Upper lobe of left lung (tissue), 6 donors: Measurements from ENCODE around the gene PLCB4. TPM values are rescaled to one million over a fixed set of nuclear protein-coding genes. Genes with fewer than 3 reads are reported as not detected.

Source experiments
- ATAC-seq, 2 donors: fragments of 200-7000 bp; cut with Tn5 transposase; one replicate each; pipeline ENCODE4 v1.9.1; 2022; ENCODE audit warnings: mild to moderate bottlenecking in 2 of 2, moderate library complexity in 2 of 2; ENCODE audit not compliant: low FRiP score in 2 of 2
- DNase-seq, 2 donors: peaks; one replicate each; pipeline ENCODE4 v3.0.0-alpha.2; 2019 to 2020
- H3K27ac ChIP-seq, 4 donors: fragments of 200-600 bp; sonication (generic); one replicate each; pipeline ENCODE4 v1.5.1; 2016 to 2019
- H3K27me3 ChIP-seq, 4 donors: fragments of 200-600 bp; sonication (generic); one replicate each; pipeline ENCODE4 v1.5.1; 2017 to 2019
- H3K36me3 ChIP-seq, 4 donors: fragments of 200-600 bp; sonication (generic); one replicate each; pipeline ENCODE4 v1.5.1; 2016 to 2019
- H3K4me1 ChIP-seq, 4 donors: fragments of 200-600 bp; sonication (generic); one replicate each; pipeline ENCODE4 v1.5.1; 2018 to 2019
- H3K4me3 ChIP-seq, 4 donors: fragments of 200-600 bp; sonication (generic); one replicate each; pipeline ENCODE4 v1.5.1; 2017 to 2019; ENCODE audit warnings: mild to moderate bottlenecking in 2 of 4, moderate library complexity in 1 of 4
- H3K9me3 ChIP-seq, 4 donors: fragments of 200-600 bp; sonication (generic); one replicate each; pipeline ENCODE4 v1.5.1; 2018 to 2019
- CTCF ChIP-seq, 6 experiments: fragments of 450-650 bp in 4 of 6; fragments of 200-600 bp in 2 of 6; sonication (generic) in 2 of 6; IDR thresholded peaks; one replicate each; pipeline ENCODE4 v1.5.1; 2016 to 2019; ENCODE audit warnings: antibody characterized with exemption in 6 of 6
- EP300 ChIP-seq, 4 donors: sonication (generic); formaldehyde crosslinking; IDR thresholded peaks; one replicate each; pipeline ENCODE4 v1.5.1; 2017; ENCODE audit warnings: antibody characterized with exemption in 4 of 4, control low read depth in 2 of 4
- POLR2A ChIP-seq, 4 donors: fragments of 450-650 bp; IDR thresholded peaks; one replicate each; pipeline ENCODE4 v1.5.1; 2016 to 2017; ENCODE audit warnings: antibody characterized with exemption in 4 of 4, mild to moderate bottlenecking in 2 of 4
- POLR2AphosphoS5 ChIP-seq, 2 donors: sonication (generic); formaldehyde crosslinking; IDR thresholded peaks; one replicate each; pipeline ENCODE4 v1.5.1; 2017; ENCODE audit warnings: antibody characterized with exemption in 2 of 2
- WGBS, 2 donors: methylation state at CpG; one replicate each; pipeline ENCODE4 v1.1.5; 2017 to 2018; 5-methylcytosine and 5-hydroxymethylcytosine counted together
- total RNA-seq, 6 donors: library from RNA; depleted of rRNA in 4 of 6; stranded (reverse); fragments of >200 nt in 4 of 6; gene quantifications; one replicate each; pipeline versions ENCODE4 v1.1.0 to v1.2.1, GENCODE V29; 2016 to 2021
- donor health status: DM: no; HTN: no; CAD: no; lungs with moderate emphysema.
- donor health status: DM: no; HTN: yes; CAD: no; lungs with severe emphysema.

Gene PLCB4
- total RNA-seq, 6 donors from 2014 or later = 5.7 to 15.2 (median 8.2) TPM

GRCh38 chr20:9439806-9440205, 370.9 kb downstream of the PLCB4 start:
- peaks cover 0 to 49% (median 2%) of the 10 kb centered on the region in 4 donors for H3K36me3 ChIP-seq

GRCh38 chr20:9440892-9441291, 372.0 kb downstream of the PLCB4 start:
- TF ChIP-seq POLR2A (IDR thresholded peaks at IDR 0.05) = no peak
- TF ChIP-seq EP300 (IDR thresholded peaks at IDR 0.05) = no peak
- no peak for TF ChIP-seq POLR2AphosphoS5 (IDR thresholded peaks at IDR 0.05)
- no peak for TF ChIP-seq CTCF (IDR thresholded peaks at IDR 0.05)
- WGBS, 2 donors = 74 to 82% methylated on average over 3 of the region's 3 CpGs
- Histone ChIP-seq H3K4me1 (no peaks in the 10 kb centered on the region), H3K27me3 (no peaks in the 10 kb centered on the region), H3K9me3 (no peaks in the 10 kb centered on the region), H3K36me3 (peaks cover 0 to 45% (median 2%) of the 10 kb centered on the region in 4 donors), H3K27ac (no peak overlapping the region), H3K4me3 (no peak overlapping the region)
- ATAC-seq (no peak), DNase-seq (no peak)

More at GRCh38 chr20:9439806-9440205, 370.9 kb downstream of the PLCB4 start:
- TF ChIP-seq POLR2AphosphoS5 (IDR thresholded peaks at IDR 0.05) (no peak), CTCF (IDR thresholded peaks at IDR 0.05) (no peak), EP300 (IDR thresholded peaks at IDR 0.05) (no peak), POLR2A (IDR thresholded peaks at IDR 0.05) (no peak)
- Histone ChIP-seq H3K27me3 (no peaks in the 10 kb centered on the region), H3K9me3 (no peaks in the 10 kb centered on the region), H3K4me1 (no peaks in the 10 kb centered on the region), H3K27ac (no peak overlapping the region), H3K4me3 (no peak overlapping the region)
- ATAC-seq = no peak
- no peak for DNase-seq

GRCh38 chr20:9441948-9442347, 373.1 kb downstream of the PLCB4 start:
- Histone ChIP-seq H3K27ac (no peak overlapping the region), H3K4me1 (no peaks in the 10 kb centered on the region), H3K9me3 (no peaks in the 10 kb centered on the region), H3K4me3 (no peak overlapping the region), H3K27me3 (no peaks in the 10 kb centered on the region), H3K36me3 (peaks cover 0 to 37% (median 2%) of the 10 kb centered on the region in 4 donors)
- no peak for ATAC-seq
- TF ChIP-seq POLR2AphosphoS5 (IDR thresholded peaks at IDR 0.05) (no peak), POLR2A (IDR thresholded peaks at IDR 0.05) (no peak), CTCF (IDR thresholded peaks at IDR 0.05) (no peak), EP300 (IDR thresholded peaks at IDR 0.05) (no peak)
- WGBS, 2 donors = 93% methylated on average over 3 of the region's 3 CpGs
- no peak for DNase-seq

- ATAC-seq = no peak
- H3K4me1 ChIP-seq = no peaks in the 10 kb centered on the region
- no peak for DNase-seq
Measured at GRCh38 chr20:9442858-9443257, 374.0 kb downstream of the PLCB4 start.

More at GRCh38 chr20:9442858-9443257, 374.0 kb downstream of the PLCB4 start:
- Histone ChIP-seq H3K36me3 (peaks cover 0 to 29% (median 2%) of the 10 kb centered on the region in 4 donors), H3K27ac (no peak overlapping the region), H3K4me3 (no peak overlapping the region), H3K9me3 (no peaks in the 10 kb centered on the region), H3K27me3 (no peaks in the 10 kb centered on the region)
- TF ChIP-seq EP300 (IDR thresholded peaks at IDR 0.05) (no peak), POLR2AphosphoS5 (IDR thresholded peaks at IDR 0.05) (no peak), POLR2A (IDR thresholded peaks at IDR 0.05) (no peak), CTCF (IDR thresholded peaks at IDR 0.05) (no peak)
